Activated CD4-positive, CD25-positive, alpha-beta regulatory T cell treated with anti-CD3 and anti-CD28 coated beads, Interleukin-2, amount 50 U/mL, for 72 hours (primary cell): ENCODE results near the gene CLCF1.
A peak's percentile ranks its signal among the peaks of the same experiment; 100 is the strongest.
"Not testable (repeated sequence)": the region's sequence is repeated elsewhere in the genome, so short reads cannot be mapped to it uniquely, and the experiment has no call there.

Experiments
- DNase-seq: peaks from one replicate; pipeline ENCODE4 v3.0.0; 2021

The CLCF1 gene

DNA sequence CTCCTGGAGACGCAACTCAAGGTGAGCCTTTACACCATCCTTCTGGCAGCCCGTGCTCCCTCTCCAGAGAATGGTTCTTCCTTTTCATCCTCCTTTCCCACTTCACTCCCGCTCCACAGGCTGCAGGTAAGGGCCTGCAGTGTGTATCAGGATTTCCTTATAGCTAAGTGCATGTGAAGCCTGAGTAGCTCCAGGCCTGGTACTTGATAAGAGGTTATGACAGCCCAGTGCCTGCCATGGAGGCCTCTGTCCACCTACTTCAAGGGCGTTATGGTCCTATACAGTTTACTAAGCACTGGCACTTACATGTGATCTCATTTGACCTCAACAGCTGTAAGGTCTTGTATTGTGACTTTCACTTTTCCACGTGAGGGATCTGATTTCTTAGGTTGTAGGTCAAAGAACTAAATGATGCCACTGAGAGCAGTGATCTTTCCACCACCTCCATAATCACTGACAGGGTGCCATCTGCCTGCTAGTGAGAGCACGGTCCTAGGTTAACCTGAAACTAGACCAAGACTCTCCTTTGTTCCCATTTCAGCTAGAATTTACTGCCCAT lies 52.0 kb downstream of the CLCF1 start:
- no peak for DNase-seq

DNA sequence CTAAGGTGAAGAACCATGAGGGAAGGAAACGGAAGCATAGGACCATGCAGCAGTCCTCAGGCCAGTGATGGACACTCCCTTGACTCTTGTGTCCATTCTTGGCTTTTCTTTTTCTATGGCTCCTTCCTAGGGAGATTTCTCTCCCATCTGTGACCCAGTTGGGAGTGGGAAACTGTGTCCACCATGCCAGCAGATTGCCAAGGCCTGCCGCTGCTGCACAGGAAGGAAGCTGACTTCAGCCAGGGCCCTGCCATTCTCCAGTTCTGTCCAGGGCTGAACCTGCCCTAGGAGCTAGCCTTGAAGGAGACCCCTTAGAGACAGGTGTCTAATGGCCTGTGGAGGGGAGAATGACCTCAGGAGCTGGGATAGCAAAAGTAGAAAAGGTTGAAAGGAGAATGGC lies 52.7 kb downstream of the CLCF1 start:
- DNase-seq, result no peak

DNA sequence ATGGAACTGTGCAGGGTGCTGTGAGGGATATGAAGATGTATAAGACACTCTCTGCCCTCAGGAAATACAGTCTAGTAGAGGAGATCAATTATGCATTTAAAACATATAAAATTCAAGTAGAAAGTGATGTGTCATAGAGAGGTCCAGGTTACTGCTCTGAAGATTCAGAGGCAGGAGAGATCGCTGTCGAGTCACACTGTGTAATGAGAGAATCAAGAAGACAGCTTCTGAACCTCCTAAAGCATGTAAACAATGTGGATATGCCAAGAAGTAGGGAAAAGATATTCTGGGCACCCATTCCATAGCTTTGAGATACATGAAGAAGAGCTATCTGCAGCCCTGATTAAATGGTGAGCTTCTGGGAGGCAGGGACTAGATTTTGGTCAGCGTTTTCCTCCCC lies 53.4 kb downstream of the CLCF1 start:
- no peak for DNase-seq

DNA sequence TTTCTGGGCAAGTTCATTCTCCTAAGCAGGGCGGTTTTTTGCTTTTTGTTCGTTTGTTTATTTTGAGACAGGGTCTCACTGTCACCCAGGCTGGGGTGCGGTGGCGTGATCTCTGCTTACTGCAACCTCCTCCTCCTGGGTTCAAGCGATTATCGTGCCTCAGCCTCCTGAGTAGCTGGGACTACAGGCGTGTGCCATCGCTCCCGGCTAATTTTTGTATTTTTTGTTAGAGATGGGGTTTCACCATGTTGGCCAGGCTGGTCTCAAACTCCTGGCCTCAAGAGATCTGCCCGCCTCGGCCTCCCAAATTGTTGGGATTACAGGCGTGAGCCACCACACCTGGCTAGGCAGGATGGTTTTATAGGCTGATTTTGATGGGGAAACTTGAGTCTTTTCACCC lies 54.5 kb downstream of the CLCF1 start:
- not testable (repeated sequence) for DNase-seq

DNA sequence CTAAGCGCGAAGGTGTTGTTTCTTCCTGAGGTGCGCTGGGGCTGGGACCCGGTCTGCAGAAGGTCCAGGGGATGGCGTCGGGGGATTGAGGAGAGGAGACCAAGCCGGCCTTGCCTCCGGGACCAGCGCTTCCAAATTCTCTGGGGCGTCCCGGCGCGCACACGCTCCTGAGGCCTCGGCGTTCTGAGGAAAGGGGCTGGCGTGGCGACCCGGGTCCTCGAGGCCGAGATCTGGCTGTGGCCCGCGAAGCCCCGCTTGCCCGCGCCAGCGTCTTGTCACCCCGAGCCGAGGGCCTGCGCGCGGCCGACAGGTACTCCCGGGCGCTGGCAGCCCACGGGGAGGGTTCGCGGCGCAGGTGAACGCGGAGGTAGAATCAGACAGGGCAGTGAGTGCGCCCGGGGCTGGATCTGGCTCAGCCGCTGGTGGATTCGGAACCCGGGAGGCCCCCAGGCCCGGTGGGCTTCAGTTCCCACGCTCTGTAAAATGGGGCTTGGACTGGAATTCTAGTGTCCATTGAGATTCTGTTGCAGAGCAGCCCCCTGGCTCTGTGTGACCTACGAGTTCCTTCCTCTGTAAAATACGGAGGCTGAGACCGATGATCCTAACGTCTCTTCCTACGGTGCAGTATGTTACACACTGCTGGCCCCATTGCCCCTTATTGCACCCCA lies 55.4 kb downstream of the CLCF1 start:
- DNase-seq, result no peak

DNA sequence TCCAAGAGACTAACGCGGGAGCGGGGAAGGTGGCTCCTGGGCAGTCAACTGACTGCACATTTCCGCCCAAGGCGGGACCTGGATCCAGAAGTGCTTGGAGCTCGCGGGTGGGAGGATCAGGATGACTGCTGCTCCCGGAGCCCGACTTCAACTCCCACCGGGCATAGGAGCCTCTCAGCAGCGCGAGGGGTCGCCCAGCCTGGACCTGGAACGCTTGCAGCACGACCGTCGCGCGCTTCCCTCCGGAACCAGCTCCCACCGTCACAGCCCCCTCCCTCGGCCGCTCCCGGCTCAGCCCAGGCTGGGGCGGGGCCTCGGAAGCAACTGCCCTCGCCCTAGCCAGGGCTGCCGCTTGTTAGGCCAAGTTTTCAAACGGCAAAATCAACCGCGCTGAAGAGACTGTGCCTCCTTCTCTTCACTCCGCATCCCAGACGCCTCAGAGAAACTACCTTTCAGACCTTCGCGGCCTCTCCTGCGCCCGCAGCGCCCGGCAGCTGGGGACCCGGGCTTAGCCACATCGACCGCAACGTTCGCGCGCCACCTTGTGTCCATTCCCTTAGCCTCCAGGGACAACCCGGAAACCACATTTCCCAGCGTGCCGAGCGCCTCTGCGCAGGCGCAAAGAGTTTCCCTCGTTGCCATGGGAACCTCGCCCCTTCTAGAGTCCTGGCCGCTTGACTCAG lies 56.1 kb downstream of the CLCF1 start:
- DNase-seq, result peak; percentile 98

DNA sequence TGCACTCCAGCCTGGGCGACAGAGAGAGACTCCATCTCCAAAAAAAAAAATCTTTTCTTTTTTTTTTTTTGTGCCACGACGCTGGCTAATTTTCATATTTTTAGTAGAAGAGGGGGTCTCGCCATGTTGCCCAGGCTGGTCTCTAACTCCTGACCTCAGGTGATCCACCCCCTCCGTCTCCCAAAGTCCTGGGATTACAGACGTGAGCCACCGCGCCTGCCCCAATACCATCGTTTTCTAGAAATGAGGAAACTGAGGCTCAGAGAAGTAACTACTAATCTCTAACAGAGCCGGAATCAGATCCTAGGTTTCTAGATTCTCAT lies 56.6 kb downstream of the CLCF1 start:
- no peak for DNase-seq

DNA sequence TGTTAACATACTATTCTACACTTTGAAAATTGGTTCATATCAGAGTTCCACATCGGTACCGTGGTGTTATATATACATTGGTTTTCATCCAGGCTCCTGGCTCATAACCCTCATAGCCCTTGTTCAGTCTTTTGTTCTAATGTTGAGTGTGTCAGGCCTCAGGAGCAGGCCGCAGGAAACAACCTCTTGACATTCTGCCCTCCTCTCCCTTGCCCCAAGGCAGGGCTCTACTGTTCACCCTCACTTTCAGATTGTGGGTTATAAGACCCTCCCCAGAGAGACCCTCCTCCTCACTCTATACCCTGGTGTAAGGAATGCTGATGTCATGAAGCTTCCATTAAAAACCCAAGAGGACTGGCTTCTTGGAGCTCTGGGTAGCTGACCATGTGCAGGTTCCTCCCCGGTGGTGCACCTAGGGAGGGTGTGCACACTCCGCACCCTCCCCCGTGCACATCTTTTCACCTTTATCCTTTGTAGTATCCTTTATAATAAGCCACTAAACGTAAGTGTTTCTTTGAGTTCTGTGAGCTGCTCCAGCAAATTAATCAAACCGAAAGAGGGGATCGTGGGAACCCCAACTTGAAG lies 58.0 kb downstream of the CLCF1 start:
- DNase-seq, result no peak

DNA sequence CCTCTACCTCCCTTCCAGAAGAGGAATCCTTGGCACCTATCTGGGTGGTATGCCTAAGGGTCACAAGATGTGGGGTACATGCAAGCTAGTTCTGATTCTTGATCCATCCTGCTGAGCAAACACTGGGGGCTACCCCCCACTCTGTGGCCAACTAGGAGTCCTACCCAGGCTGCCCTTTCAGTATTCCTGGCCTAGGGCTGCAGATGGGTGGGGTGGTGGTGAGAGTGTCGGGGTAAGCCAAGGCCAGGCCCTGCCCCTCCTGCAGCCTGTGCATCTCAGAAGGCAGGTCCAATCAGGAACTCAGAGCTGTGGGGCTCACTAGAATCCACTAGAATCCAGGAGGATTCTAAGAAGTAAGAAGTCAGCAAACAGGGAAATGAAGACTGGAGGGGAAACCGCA lies 59.2 kb downstream of the CLCF1 start:
- no peak for DNase-seq
